ENCODE results near the gene ERGIC1.
"Not testable (repeated sequence)": the region's sequence is repeated elsewhere in the genome, so short reads cannot be mapped to it uniquely, and the experiment has no call there.

ERGIC1 gene

DNA sequence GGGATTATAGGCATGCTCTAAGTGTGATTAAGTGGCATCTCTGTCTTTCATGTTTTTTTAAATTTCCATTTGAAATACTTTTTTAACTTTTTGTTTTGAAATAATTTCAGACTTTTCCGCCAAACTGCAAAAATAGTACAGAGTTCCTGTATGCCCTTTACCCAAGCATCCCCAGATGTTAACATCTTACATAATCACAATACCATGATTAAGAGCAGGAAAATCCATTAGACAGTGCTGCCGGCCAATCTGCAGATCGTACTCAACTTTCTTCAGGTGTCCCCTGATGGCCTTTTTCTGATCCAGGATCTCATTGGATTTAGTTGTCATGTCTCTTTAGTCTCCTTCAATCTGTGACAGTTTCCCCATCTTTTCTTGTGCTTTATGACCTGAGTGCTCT lies 49.0 kb downstream of the ERGIC1 start:
- no peak for DNase-seq

DNA sequence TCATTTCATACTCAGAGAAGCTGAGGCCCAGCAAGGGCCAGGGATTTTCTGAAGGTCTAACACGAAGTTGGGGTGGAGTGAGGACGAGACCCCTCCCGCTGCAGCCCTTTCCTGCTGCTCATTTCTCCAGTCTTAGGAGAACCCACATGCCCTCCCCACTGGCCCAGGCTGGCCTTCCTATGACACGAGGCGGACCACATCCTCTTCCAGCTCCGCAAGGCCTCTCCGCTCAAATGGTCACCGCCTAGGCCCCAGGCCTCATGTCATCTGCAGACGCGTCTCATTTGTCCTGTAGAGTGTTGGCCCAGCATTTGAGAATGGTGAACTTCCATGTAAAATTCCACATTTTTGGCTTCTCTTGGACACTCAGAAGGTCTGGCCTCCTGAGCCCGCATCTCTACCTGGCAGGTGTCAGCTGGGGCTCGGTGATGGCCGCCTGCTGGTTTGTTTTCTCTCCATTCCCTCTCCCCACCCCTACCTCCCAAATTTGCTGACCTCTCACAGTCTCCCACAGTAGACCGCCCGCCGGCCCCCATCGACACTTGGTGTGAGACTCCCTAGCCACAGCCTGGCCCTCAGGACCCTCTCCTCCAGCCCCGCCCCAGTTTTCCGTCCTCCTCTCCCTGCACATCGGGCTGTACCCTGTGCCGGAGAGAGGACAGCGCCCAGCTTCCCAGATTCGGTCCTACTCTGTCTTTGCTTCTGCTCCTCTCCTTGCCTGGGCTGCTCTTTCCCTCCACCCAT lies 51.7 kb downstream of the ERGIC1 start:
- DNase-seq: no peak

DNA sequence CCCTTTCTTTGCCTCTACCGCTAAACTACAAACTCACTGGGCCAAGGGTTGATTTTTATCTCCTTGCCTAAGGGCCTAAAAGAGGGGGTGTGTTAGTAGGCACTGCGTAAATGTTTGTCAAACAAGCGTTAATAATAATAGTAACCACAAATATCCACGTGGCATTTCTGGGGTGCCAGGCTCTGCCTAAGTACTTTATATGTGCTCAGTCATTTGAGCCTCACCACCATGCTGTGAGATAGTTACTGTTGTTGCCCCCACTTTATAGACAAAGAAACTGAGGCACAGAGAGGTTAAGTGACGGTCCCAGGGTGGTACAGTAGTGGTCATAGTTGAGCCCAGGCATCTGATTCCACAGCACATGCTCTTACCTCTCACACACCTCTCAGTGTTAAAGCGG lies 52.4 kb downstream of the ERGIC1 start:
- no peak for DNase-seq

DNA sequence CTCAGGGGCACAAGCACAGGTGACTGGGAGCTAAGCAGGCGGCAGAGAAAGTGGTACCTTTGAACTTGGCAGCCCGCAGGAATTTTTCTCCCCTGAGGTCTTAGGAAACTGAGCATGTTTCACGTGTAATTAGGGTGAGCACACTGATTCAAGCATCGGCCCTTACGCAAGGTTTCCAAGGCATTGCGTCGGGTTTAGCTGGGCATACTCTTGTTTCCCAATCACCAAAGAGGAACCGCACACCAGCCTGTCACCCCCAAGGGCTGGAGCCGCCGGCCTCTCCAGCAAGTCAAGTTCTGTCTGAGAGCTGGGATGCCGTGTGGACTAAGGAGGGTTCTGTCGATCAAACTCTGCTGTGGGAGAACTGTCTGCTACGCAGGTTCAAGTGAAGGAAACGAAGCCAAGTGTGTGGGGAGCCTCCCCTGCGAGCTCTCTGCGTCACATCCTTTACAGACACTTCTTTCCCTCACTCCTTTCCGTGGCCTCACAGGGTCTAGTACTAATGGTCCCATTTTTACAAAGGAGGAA lies 53.0 kb downstream of the ERGIC1 start:
- DNase-seq: peak; percentile 67

DNA sequence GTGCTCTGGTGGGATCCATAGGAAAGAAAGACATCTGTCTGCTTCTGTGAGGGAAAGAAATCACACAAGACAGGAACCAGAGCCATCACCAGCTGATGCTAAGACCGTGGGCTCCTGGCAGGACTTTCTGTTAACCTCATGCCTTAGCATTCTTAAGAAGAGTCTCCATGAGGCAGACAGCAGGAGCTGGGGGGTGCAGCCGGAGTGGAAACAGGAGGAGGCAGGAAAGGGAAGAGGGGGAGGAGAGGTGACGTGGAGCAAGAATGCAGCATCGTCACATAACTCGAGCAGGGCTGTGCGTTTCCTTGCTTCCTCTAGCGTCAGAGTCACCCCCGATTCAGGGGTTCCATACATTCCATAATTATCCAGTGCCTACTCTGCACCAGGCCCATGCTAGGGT lies 53.6 kb downstream of the ERGIC1 start:
- DNase-seq: no peak

DNA sequence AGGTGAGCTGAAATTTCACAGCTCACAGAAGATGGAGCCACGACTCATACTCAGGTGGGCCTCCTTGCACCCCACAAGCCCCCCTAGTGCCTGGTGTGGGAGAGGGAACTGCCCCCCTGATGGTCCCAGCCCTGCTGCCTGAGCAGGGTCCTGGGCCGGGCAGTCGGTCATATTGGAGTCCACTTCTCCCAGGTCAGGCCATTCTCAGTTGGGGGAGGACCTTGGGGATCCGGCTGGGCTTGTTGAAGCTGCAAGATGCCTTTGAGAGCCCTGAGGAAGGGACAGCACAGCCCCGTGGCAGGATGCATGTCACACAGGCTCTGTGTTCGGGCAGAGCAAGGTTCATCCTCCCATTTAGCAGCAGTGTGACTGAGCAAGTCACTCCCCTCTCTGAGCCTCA lies 56.6 kb downstream of the ERGIC1 start:
- DNase-seq: no peak

DNA sequence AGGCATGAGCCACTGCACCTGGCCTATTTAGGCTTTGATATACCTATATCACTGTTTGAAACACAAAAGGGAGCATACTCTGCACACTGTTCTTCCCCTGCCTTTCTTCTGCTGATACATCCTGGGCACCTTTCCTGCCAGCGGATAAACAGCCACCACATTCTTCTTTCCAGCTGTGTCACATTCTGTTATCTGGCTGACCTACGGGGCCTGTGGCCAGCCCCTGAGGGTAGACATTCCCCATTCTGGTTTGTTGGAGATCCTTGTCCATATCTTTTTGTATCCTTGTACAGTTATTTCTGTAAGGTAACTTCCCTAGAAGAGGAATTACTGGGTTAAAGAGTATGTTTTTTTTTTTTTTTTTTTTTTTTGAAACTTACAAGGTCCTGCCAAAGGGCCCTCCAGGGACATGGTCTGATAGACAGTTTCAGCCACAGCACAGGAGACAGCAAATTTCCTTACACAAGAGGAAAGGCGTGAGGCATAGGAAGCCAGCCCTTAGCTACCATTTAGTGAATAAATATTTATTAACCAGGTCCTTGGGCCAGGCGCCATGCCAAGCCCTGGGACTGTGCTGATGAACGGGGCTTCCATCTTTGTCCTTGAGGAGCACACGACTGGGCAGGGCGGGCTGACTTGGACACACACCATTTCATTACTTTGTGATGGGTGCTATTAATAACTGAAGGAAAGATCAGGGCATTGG lies 57.8 kb downstream of the ERGIC1 start:
- DNase-seq: no peak

DNA sequence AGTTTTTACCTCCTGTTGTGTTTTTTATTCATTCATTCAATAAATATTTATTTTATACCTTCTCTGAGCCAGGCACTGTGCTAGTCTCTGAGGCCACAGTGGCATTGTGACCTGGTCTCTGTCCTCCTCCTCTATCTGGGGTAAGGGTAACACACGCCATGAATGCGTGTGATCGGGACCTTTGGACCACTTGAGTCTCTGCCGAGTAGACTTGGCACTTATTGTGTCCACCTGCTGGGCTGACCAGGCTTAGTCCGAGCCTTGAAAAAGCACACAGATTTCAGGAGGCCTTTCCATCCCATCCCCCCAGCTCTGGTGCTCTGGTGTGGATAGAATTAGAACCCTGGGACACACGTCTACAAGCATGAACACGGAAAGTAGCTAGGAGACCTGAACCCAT lies 58.7 kb downstream of the ERGIC1 start:
- no peak for DNase-seq

DNA sequence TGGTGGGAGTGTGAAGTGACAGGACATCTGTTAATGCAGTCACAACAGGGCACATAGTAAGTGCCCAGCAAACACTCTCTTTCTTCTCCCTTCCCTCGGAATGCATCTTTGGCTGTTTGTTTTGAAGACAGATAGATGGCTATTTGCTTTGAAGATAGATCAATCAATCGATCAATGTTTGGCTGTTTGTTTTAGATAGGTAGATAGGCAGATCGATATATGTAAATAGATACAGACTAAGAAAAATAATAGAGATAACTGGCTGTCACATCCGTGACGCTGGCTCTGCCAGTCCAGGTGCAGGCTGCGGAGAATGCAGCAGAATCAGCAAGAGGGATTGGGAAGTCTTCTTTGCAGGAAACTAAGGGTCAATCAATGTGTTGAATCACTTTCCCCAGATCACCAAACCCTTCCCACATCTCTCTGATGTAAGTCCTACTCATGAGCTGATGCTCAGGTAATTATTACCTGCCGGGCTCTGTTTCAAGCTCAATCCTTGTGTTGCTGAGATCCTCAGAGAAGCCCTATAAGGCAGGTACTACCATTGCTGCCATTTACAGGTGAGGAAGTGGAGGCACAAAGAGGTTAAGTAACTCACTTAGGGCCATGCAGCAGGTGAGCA lies 60.8 kb downstream of the ERGIC1 start:
- no peak for DNase-seq

DNA sequence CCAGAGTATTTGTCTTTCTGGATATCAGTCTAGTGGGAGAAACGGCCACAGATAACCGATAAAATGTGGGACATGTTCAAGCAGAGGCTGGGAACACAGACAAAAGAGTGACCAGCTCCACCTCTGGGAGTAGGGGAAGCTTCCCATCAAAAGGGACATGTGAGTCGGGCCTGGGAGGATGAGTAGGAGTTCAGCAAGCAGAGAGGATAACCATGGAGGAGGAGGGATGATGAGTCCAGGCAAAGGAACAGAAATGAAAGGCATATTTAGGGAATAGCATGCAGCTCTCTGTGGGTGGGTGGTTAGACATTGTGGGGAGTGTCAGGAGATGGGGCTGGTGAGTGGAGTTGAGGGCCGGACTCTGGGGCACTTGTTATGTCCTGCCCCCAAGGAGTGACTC lies 61.5 kb downstream of the ERGIC1 start:
- DNase-seq: no peak

DNA sequence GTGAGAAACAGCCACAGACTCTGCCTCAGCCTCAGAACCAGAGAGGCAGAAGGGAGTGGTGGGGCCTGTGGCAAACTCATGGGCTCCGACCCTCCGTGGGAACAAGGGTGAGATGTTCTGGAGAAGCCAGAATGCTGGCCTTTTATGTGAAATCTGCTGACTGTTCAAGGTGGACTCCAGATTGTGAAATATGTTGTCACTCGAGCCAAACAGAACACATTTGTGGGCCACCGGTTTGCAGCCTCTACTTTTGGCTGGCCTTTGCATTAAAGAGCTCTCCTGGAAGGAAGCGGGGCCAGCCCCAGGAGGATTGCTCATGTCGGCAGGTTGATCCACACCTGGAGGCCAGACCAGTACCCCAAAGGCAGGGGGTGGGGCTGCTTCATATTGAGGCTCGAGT lies 62.4 kb downstream of the ERGIC1 start:
- no peak for DNase-seq

DNA sequence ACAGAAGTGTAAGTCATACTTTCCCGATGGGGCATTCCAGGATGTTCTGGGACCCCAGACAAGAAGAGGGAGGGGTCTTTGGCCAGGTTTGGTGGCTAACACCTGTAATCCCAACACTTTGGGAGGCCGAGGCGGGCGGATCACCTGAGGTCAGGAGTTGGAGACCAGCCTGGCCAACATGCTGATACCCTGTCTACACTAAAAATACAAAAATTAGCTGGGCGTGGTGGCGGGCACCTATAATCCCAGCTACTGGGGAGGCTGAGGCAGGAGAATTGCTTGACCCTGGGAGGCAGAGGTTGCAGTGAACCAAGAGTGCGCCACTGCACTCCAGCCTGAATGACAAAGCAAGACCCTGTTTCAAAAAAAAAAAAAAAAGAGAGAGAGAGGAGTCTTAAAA lies 63.0 kb downstream of the ERGIC1 start:
- DNase-seq: not testable (repeated sequence)

DNA sequence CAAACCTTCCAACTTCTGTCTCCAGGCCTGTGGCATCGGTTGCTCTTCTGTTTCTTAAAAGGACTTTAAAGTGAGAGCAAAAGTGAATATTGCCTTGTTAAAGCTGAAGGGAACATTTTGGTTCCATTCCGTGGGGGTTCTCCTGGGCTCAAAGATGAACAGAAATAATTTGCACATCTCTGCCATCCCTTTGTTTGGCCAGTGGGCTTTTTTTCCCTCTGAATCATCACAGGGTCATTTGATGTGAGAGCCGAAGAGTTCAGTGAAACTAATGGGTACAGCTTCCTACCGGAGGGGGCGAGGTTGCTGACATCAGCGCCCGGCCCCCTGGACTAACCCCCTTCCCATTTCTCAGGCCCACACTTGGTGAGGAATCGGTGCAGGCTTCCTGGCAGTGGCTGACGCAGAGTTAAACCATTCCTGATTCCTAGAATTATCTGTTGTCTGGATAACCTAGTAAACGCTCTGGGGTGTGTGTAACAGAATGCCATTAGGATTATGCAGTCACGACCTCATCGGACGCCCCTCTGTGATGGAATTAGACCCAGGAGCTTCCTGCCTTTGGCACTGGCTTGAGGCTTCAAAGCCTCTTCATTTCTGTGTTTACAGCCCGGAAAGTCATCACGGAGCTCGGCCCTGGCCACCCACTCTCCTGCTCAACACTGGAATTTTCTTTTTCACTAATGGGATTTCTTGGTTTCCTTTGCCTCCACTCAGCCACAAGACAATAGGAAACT lies 63.6 kb downstream of the ERGIC1 start:
- no peak for DNase-seq

DNA sequence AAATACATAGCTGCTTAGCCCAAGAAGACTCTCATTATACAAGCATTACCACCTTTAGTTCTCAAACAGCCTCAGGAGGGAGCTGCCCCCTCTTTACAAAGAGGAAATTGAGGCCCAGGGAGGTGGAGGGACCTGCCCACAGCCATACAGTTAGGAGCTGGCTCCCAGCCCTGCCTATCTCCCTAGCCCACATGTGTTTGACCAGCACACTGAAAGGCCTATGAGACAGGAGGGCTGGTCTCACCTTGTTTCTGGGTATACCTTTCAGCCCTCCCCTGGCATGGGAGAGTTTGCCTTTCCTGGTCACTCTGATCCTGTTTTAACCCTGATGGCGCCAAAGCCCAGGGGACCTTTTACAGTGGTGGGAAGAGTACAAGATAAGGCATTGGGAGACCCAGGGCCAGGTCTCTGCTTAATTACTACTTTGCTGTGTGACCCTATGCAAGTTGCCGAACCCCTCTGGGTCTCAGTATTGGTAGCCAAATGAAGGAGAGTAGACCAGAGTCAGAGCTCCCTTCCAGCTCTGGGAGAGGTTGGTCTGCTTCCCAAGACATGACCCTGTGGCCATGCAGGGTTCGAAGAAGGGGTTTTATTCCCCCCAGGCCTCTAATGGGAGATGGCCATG lies 64.3 kb downstream of the ERGIC1 start:
- DNase-seq: peak; percentile 30

DNA sequence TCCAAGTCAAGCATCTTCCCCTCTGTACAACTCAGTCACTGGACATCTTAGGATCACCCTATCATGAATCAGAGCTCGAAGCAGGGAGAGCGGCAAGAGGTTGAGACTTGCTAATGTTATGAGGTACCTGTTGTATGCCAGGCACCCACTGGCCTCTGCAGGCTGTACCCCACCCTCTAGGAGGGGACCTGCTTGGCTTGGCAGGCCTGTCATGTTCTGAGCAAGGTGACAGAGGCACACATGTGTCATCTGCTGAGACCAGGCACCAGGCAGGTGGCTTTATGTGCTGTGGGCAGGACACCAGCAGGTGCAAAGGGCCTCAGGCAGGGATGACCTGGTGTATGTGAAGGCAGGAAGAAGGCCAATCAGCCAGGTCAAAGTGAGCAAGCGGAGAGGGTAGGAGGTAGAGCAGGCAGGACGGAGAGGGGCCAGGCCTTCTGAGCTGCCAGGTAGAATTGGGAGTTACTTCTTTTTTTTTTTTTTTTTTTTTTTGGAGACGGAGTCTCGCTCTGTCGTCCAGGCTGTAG lies 64.9 kb downstream of the ERGIC1 start:
- no peak for DNase-seq

DNA sequence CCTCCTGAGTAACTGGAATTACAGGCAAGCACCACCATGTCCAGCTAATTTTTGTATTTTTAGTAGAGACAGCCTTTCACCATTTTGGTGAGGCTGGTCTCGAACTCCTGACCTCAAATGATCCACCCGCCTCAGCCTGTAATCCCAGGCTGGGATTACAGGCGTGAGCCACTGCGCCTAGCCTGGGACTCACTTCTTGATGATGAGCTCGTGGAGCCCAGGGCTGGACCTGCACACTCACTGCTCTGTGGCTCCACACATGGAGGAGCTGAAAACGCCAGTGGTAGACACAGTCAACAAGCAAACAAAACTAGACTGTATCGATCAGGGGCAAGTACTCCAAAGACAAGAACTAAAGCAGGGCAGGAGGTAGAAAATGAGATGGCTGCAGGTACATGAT lies 65.4 kb downstream of the ERGIC1 start:
- no peak for DNase-seq

DNA sequence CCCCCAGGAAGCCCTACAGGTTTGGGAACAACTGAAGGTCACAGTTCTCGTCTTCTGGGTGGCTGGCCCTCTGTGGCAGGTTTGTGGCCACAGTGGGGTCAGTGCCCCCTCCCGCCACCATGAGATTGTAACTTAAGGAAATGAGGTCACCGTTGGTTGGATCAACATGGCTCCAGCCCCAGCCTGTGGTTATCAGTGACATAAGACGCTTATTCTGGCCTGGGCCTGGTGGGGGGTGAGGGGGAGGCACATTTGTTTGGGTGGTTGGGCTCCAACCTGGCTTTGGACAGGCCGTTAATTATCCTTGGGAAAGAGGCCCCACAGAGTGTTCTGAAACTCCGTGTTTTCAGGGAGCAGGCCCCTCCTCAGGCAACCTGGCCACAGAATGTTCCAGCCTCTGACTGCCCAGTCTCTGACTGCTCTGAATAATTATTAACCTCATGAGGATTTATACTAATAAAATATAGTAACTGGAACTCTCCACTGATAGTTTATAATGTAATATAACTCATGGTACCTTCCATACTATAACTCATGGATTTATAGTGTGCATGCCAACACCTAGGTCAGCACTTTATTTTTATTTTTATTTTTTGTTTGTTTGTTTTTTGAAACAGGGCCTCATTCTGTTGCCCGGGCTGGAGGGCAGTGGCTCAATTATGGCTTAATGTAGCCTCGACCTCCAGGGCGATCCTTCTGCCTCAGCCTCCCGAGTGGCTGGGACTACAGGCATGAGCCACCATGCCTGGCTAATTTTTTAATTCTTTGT lies 67.1 kb downstream of the ERGIC1 start:
- DNase-seq: peak; percentile 58

DNA sequence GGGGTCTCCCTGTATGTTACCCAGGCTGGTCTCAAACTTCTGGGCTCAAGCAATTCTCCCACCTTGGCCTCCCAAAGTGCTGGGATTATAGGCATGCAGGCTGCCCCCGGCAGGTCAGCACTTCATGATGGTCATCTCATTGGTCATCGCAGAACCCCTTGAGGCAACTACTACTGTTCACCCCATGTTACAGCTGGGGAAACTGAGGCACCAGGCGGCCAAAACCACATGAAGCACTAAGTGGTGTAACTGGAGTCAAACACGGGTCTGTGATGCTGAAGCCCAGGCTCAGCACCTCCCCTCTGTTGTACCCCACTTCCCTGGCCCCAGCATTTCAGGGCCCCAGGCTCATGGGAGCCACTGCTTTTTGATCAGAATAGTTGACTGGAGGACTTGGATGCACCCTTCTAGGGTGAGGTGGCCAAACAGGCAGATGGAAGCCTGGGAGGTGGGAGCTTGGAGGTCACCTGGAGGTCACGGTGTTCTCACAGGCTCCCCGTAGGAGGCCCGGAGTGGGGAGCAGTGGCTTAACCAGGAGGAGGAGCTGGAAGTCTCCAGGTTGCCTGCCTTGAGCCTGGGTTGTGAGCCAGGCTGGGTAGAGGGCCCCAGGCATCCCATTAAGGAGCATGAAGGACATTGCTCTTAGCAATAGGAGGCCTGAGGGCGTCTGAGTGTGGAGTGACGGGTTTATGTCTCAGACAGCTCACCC lies 67.9 kb downstream of the ERGIC1 start:
- no peak for DNase-seq

DNA sequence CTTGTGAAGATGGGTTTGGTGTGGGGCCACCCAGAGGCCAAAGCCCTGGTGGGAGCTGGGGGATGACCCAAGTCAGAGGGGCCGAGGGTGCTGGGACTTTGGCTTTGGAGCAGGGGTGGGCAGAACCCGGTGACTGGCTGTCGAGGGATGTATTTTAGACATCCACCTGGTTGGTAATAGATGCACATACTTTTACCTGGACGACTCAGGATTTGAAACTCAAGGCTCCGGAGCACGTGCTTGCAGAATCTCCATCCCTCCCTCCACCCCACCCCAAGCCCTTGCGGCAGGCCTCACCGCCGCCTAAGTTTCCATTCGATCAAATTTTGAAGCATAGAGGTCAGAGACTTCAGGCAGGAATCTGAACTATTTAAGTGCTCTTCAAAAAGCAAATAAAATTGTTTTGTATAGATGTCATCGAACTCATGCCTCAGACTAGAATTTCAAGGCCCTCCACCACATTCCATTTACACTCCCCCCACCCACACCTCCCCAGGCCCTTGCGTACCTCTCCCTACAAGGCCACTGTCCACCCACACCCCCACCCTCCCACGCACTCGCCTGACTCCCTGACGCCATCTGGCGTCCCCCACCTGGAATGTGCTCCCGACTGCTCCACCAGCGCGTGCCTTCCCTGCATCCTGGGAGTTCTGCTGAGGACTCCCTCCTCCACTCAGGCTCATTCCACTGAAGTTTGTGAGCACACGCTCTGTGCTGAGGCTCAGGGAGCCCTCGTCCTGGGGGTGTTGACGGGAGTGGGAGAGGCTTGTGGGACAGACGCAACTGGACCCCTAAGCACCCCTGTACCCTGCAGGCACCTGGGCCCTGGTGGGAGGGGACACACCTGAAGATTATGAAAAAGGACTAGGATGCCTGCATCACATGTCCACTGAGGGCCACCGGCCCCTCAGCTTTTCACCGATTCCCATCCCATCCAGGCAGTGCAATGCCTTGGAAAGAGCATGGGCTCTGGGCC lies 68.7 kb downstream of the ERGIC1 start:
- DNase-seq: peak; percentile 24

DNA sequence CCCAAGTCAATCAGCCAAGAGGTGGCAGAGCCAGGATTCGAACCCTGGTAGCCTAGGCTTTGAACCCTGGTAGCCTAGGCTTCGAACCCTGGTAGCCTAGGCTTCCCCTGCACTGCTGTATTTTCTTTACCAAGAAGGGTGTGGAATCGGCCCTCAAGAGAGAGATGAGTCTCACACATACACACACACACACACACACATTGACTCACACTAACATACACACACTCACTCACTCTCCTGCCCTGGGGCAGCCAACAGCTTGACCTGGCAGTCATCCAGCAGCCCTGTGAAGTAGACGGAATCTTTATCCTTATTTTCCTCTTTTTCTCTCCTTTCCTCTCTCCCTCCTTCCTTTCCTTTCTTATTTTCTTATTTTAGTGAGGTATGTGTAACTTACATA lies 69.7 kb downstream of the ERGIC1 start:
- peak; percentile 17 for DNase-seq
